Stimulated activated CD8-positive, alpha-beta memory T cell treated with anti-CD3 and anti-CD28 coated beads, Interleukin-4, amount 100 ng/mL, for 24 hours (primary cell): Measurements from ENCODE around the gene ANTXR2.

Experiments
- DNase-seq: peaks from one replicate; pipeline ENCODE4 v3.0.0-alpha.2; 2020; ENCODE audit warnings: low read depth

The ANTXR2 gene

DNA sequence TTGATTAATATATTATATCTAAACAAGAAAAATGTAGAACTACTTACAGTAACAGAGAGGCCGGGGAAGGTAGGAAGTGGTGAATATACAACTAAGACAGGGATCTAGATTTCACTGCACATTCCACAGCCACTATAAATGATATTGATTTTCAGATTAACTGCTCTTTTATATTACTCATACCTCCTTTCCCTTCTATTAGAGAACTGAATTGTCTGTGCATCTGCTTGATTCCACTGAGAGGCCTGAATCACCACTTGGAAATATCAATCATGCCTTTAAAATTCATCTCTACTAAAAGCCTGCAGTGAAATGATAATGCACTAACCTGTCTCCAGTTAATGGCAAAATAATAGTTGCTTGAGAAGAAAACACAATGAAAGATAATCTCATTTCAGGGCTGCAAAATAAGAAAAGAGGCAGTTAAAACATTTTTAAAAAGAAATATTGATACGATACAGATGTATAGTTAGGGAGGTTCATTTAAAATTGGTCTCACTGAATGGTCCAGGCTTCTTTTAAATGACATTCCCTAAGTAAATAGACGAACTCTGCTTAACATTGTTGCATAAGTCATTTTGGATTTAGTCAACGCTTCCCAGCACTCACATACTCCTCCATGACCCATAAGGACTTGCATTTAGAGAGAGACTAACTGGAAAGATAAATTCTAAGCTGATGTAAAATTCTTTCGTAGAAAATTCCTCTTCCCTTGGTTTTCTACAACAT, 3.8 kb downstream of the ANTXR2 start:
- DNase-seq, result no peak

DNA sequence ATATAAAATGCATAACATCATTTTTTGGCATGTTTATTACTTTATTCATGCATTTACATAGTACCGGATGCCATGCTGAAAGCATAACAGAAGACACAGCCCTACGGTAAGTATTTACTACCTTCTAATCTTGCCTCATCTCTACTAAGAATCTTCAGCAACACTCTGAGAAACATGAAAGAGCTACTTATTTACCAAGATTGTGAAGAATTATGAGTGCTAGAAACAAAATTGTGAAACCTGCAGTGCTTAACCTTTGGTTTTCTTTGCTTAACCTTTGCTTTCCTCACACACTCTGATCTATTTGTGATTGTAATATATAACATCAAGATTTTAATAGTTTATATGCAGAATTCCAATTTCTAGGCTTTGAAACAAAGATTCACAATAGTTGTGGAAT, 7.4 kb downstream of the ANTXR2 start:
- no peak for DNase-seq

GRCh38 chr4:80062527-80062926, 10.5 kb downstream of the ANTXR2 start:
- DNase-seq, result no peak

- DNase-seq, result no peak
These were observed 12.2 kb downstream of the ANTXR2 start for GRCh38 chr4:80060804-80061203.

GRCh38 chr4:80058740-80059139, 14.3 kb downstream of the ANTXR2 start:
- DNase-seq, result no peak

DNA sequence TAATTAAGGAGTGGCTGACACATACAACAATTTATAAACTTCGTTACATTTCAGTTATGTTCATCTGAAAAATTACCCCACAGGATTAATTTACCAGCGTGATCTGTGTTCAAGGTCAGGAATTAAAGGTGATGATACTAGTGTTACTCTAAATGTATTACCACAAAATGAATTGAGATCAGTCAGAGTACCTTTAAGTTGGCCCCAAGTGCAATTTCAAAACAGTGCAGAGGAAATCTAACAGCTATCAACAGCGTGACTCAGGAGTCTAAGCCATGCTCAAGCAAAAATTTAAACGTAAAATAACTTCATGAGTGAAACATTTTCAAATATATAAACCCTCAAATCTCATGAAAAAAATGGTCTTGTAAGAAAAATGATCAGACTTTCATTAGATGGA, 18.7 kb downstream of the ANTXR2 start:
- no peak for DNase-seq

DNA sequence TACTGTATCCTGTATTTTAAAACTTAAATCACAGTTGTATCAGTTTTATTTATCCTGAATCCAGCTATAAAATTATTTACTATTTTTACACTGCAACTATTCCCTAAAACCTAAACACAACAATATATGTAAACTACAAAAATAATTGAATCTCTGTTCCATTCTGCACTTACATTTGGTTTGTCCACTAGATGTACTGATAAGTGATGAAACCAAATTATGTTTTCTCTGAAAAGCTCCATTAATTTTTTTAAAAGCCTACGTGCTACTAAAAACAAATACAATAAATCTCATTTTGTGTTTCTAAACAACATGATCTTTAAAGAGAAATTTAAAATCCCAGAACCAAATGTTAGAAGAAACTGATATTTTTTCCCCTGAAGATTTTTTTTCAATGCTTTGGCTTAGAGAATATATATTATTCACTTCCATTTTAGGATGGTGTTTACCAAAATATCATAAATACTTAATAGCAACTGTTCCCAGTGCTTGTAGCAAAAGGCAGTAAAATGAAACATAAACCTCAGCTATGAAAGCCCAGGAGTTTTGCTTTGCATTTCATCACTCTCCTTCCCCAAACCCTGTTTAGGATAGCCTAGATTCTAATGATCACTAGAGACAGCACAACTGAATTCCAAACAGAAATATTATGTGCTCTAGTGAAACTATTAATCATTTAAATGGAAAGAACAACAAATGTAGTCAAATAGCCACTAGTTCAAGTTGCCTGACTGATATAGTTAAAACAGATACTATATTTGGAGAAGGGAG, 19.7 kb downstream of the ANTXR2 start:
- DNase-seq, result no peak

DNA sequence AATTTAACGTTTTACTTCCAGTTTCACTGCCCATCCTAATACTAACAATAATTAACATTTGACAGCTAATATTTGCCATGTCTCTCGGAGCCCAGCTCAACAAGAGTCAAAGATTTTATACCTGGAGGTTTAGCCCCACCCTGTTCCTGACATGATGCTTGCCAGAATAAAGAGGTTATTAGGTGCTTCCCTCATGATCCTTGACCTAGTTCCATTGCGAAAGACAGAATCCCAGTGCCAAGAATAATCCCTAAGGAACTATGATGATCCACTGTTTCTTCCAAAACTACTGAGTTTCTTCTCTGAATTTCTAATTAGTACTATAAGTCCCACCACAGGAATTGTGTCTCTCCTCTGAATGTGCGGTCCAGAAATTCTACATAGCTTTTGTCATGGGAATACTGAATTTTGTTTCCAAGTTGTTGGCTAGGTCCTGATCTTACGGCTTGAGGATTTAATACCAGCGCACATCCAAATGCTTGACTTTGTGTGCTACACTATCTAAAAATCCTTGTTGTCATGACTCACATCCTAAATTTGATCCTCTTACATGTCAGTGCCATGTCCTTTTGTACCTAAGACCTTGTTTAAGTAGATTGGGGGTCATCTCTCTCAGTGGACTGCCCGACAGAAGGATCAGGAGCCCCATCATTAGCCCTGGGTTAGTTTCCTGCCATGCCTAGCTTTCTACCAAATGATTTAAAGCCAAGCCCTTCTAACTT, 23.1 kb downstream of the ANTXR2 start:
- no peak for DNase-seq

- DNase-seq, result no peak
These were observed 23.6 kb downstream of the ANTXR2 start for GRCh38 chr4:80049402-80049801.

DNA sequence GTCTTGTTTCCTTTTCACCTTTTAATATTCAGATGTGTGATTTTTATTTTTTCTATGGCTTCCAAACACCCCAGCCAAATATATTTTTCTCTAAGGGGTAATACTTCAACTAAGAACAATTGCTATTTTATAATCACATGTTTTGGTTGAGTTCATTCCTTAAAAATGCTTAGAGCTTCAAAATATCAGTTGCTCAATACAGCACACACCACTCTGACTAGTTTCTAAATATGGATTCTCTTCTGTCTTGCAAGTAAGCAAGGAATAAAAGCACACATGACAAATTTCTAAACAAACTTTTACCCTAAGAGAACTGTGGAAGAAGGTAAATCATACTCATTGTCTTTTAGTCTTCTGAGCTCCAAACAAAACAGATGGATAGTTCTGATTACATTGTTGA, 27.2 kb downstream of the ANTXR2 start:
- no peak for DNase-seq

DNA sequence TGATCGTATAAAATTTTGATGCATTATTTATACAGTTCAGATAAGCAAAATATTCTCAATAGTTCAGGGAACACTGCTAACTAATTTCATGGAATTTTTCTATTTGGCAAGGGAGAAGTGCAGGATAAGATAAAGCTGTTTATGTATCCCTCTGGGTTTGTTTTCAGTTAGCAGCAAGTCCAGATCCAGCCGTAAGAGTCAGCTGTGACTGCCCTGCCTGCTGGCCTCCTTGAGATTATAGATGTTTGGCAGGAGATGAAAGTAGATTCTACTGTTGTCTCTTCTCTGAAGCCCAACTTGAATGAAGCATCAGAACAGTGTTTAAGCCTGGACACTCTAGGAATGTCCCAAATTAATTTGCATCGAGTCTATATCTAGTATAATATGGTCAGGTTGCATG, 29.5 kb downstream of the ANTXR2 start:
- DNase-seq, result no peak

GRCh38 chr4:80042821-80043220, 30.2 kb downstream of the ANTXR2 start:
- DNase-seq, result no peak

- no peak for DNase-seq
These were observed 35.2 kb downstream of the ANTXR2 start for GRCh38 chr4:80037864-80038263.

GRCh38 chr4:80036949-80037685, 35.9 kb downstream of the ANTXR2 start:
- no peak for DNase-seq

GRCh38 chr4:80036306-80036705, 36.7 kb downstream of the ANTXR2 start:
- DNase-seq, result no peak

GRCh38 chr4:80035336-80035735, 37.7 kb downstream of the ANTXR2 start:
- DNase-seq, result no peak

- DNase-seq, result no peak
These were observed 39.4 kb downstream of the ANTXR2 start for GRCh38 chr4:80033581-80033980.

DNA sequence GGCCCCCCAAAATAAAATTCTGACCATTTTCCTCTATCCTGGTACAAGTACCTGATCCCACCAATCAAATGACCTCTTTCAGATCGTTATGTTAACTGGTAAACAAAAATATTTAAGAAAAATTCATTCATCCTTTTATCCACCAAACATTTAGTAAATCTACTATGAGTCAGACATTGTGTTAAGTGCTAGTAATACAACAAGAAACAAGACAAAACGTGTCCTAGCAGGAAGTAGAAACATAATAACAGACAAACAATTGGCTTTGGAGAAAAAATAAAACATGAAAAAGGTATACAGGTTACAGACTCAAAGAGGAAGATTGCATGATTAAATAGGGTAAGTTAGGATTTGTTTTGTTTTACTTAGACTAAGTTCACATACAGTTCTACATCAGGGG, 43.7 kb downstream of the ANTXR2 start:
- no peak for DNase-seq

GRCh38 chr4:80027611-80028010, 45.4 kb downstream of the ANTXR2 start:
- no peak for DNase-seq

- DNase-seq, result no peak
These were observed 46.9 kb downstream of the ANTXR2 start for GRCh38 chr4:80026100-80026499.

- no peak for DNase-seq
These were observed 48.7 kb downstream of the ANTXR2 start for GRCh38 chr4:80024335-80024734.

DNA sequence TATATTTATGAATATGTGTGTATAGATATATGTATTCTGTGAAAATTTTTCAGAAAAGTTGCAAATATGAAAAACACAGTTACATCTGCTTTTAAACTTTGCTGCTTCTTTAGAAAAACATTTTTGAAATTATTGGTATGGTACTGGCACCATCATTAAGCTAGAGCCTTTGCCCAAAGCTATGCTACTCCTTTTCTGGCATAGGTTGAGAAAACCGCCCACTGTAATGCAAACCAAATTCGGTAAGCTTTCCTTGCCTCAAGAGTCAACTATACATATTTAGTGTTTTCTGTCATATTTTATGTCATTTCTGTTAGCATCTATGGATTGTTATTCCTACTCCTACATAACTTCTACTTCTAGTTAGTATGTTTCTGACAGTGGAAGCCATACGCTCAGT, 50.7 kb downstream of the ANTXR2 start:
- no peak for DNase-seq
